K562 (cell line): ENCODE measurements around the gene PITPNM3. TPM values are rescaled to one million over a fixed set of nuclear protein-coding genes. Genes with fewer than 3 reads are reported as not detected.

Experiments
- ATAC-seq: fragments of 200-7000 bp; cut with Tn5 transposase; 3 replicates; pipeline ENCODE4 v1.9.1; 2020; ENCODE audit warnings: moderate library complexity
- BruUV-seq: library from RNA; stranded (reverse); fragments of 400-500 nt; replicated peaks from 2 replicates; lab custom pipeline; 2021; lab: Mats Ljungman, UMichigan
- CTCF ChIA-PET: fragments of 300-600 bp; formaldehyde crosslinking; extraction: SDS; loops from one replicate; lab custom pipeline; 2021; ENCODE audit warnings: low intra/inter-chr PET ratio; lab: Yijun Ruan, JAX
- POLR2A ChIA-PET: fragments of 300-600, 350-650 bp; sonication (Branson Sonifier 250); formaldehyde crosslinking; extraction: SDS; loops from one replicate; lab custom pipeline; 2021; ENCODE audit warnings: antibody characterized with exemption, inconsistent platforms; lab: Yijun Ruan, JAX
- DNase-seq, 4 experiments: peaks; one replicate each; pipeline versions ENCODE4 v3.0.0 to v3.0.0-alpha.2; 2011 to 2018; ENCODE audit warnings: low spot score in 3 of 4, mixed read lengths in 3 of 4; ENCODE audit errors: extremely low read depth in 1 of 4
- FAIRE-seq: peaks from 2 replicates; lab custom pipeline; 2011; peaks lifted over from hg19 to GRCh38; lab: Jason Lieb, UNC
- H2AFZ ChIP-seq: 2 replicates; pipeline ENCODE4 v1.6.0; 2011; ENCODE audit warnings: low read depth, low read length, control low read depth, inconsistent platforms
- H3K27ac ChIP-seq: fragments of 200-600 bp; 3 replicates; pipeline ENCODE4 v1.8.0; 2011; ENCODE audit warnings: low read depth, mild to moderate bottlenecking, control low read depth, inconsistent platforms, low read length, moderate library complexity, mixed read lengths; ENCODE audit errors: extremely low read depth
- H3K27me3 ChIP-seq, 2 experiments: fragments of 300-600 bp in 1 of 2; 2 replicates in 1 of 2; 3 replicates in 1 of 2; pipeline versions ENCODE4 v1.6.0 to v1.8.0; 2011; ENCODE audit warnings: inconsistent platforms in 2 of 2, low read length in 2 of 2, mild to moderate bottlenecking in 1 of 2, mixed read lengths in 1 of 2, moderate library complexity in 1 of 2; ENCODE audit not compliant: control insufficient read depth in 2 of 2, insufficient read depth in 2 of 2
- H3K36me3 ChIP-seq: fragments of 300-600 bp; 3 replicates; pipeline ENCODE4 v1.8.0; 2011; ENCODE audit warnings: mild to moderate bottlenecking, low read length, inconsistent platforms; ENCODE audit not compliant: control insufficient read depth, insufficient read depth
- H3K4me1 ChIP-seq, 2 experiments: fragments of 200-600 bp in 1 of 2; replicated peaks in 1 of 2; 2 replicates in 1 of 2; 3 replicates in 1 of 2; pipeline versions ENCODE4 v1.5.1 to v1.8.0; 2011; ENCODE audit warnings: inconsistent platforms in 2 of 2, low read length in 2 of 2, mild to moderate bottlenecking in 1 of 2, mixed read lengths in 1 of 2, moderate library complexity in 1 of 2; ENCODE audit not compliant: control insufficient read depth in 2 of 2, insufficient read depth in 2 of 2
- H3K4me2 ChIP-seq: 2 replicates; pipeline ENCODE4 v1.6.1; 2011; ENCODE audit warnings: low read length, control low read depth, inconsistent platforms, mixed read lengths; ENCODE audit not compliant: insufficient read depth
- H3K4me3 ChIP-seq: fragments of 200-600 bp; sonication (generic), shearing (Covaris generic); 2 replicates; pipeline ENCODE4 v1.5.1; 2016; ENCODE audit warnings: control low read depth, inconsistent platforms
- H3K79me2 ChIP-seq: fragments of 200-600 bp; 3 replicates; pipeline ENCODE4 v1.8.0; 2011; ENCODE audit warnings: low read length, inconsistent platforms; ENCODE audit not compliant: control insufficient read depth, insufficient read depth
- H3K9ac ChIP-seq, 2 experiments: 2 replicates each; pipeline versions ENCODE4 v1.6.0 to v1.6.1; 2011; ENCODE audit warnings: low read depth in 2 of 2, low read length in 2 of 2, control low read depth in 1 of 2, inconsistent platforms in 1 of 2, mild to moderate bottlenecking in 1 of 2, mixed read lengths in 1 of 2; ENCODE audit not compliant: insufficient read depth in 1 of 2
- H3K9me1 ChIP-seq: one replicate; pipeline ENCODE4 v1.6.0; 2011; ENCODE audit warnings: inconsistent platforms, mild to moderate bottlenecking, low read length, moderate library complexity; ENCODE audit not compliant: control insufficient read depth, insufficient read depth
- H3K9me3 ChIP-seq: replicated peaks from 2 replicates; pipeline ENCODE4 v1.5.1; 2011; ENCODE audit warnings: low read depth, low read length, inconsistent platforms; ENCODE audit not compliant: control insufficient read depth, insufficient read depth
- H4K20me1 ChIP-seq: replicated peaks from 2 replicates; pipeline ENCODE4 v1.6.1; 2011; ENCODE audit warnings: low read length, inconsistent platforms, mixed read lengths; ENCODE audit not compliant: control insufficient read depth, insufficient read depth
- ARID2 ChIP-seq: fragments of 450-650 bp; IDR thresholded peaks from 2 replicates; pipeline ENCODE4 v1.6.1; 2017; ENCODE audit warnings: antibody characterized with exemption, mild to moderate bottlenecking
- GATA2 ChIP-seq: sonication (generic); formaldehyde crosslinking; IDR thresholded peaks from 2 replicates; pipeline ENCODE4 v1.4.0; 2020; ENCODE audit warnings: mild to moderate bottlenecking, missing genetic modification reagents
- ILF3 ChIP-seq: fragments of 450-650 bp; IDR thresholded peaks from 2 replicates; pipeline ENCODE4 v1.6.1; 2018; ENCODE audit warnings: antibody characterized with exemption, mild to moderate bottlenecking, moderate library complexity, borderline replicate concordance
- RNF219 ChIP-seq: fragments of 250-450 bp; sonication (Bioruptor Pico); IDR thresholded peaks from 2 replicates; pipeline ENCODE4 v1.5.0; 2022; ENCODE audit warnings: mild to moderate bottlenecking
- USF2 ChIP-seq: sonication (generic); formaldehyde crosslinking; IDR thresholded peaks from 2 replicates; pipeline ENCODE4 v1.5.0; 2020; ENCODE audit warnings: missing genetic modification reagents
- ZBTB8A ChIP-seq: fragments of 450-650 bp; IDR thresholded peaks from 2 replicates; pipeline ENCODE4 v1.6.1; 2018; ENCODE audit warnings: mild to moderate bottlenecking, moderate library complexity; ENCODE audit not compliant: partially characterized antibody
- ZNF263 ChIP-seq: sonication (generic); formaldehyde crosslinking; IDR thresholded peaks from 2 replicates; pipeline ENCODE4 v1.8.0; 2022; ENCODE audit warnings: mild to moderate bottlenecking, missing genetic modification reagents, borderline replicate concordance
- ZNF589 ChIP-seq: fragments of 200-800 bp; sonication (Bioruptor generic); IDR thresholded peaks from 2 replicates; pipeline ENCODE4 v1.6.1; 2016; ENCODE audit warnings: low read depth, missing genetic modification characterization, missing compliant biosample characterization
- WGBS: fragments of 100-300 bp; shearing (Covaris generic); methylation state at CpG from one replicate; pipeline ENCODE4 v1.1.6; 2016; ENCODE audit warnings: low coverage, mixed read lengths; ENCODE audit not compliant: insufficient coverage; ENCODE audit errors: missing lambda C conversion rate; 5-methylcytosine and 5-hydroxymethylcytosine counted together
- in situ Hi-C: fragments of 300-500 bp; cut with MboI; formaldehyde crosslinking; loops from 4 replicates; pipeline ENCODE4 v1.15.0; 2018; ENCODE audit warnings: inconsistent platforms, mixed read lengths
- intact Hi-C: fragments of 100-400 bp; cut with micrococcal nuclease; formaldehyde crosslinking; loops from 2 replicates; pipeline ENCODE4 v1.14.2; 2022
- polyA plus RNA-seq, 8 experiments: library from polyadenylated mRNA; depleted of rRNA in 4 of 8; stranded (reverse) in 5 of 8; unstranded in 3 of 8; fragments of >200 nt; fragmentation: Nextera tagmentation in 2 of 8; fragmentation: Illumina TruSeq in 1 of 8; extraction: Ambion mirVana in 2 of 8; extraction: Trizol in 1 of 8; gene quantifications; 2 replicates each; pipeline versions ENCODE4 v1.2.1 to v1.2.3, GENCODE V29; 2011 to 2014; ENCODE audit warnings: inconsistent platforms in 1 of 8, missing spikeins in 1 of 8
- total RNA-seq, 7 experiments: library from RNA; depleted of rRNA in 6 of 7; stranded (reverse); fragments of >200 nt in 6 of 7; fragmentation: Illumina TruSeq in 2 of 7; extraction: Trizol in 2 of 7; gene quantifications; 2 replicates each; pipeline versions ENCODE4 v1.2.1 to v1.2.3, GENCODE V29; 2011 to 2021; ENCODE audit warnings: low replicate concordance in 1 of 7

The PITPNM3 gene
- total and polyA plus RNA-seq, 9 of the 15 experiments (the other 6 are each of a cell fraction or from before 2014, with no cell fraction given), result 0.14 to 0.38 (median 0.22) TPM; not detected in 2

- CTCF ChIA-PET, result no interaction called here
- BruUV-seq, result no TSS peak
- intact Hi-C loops, result no loop called here
Observed at GRCh38 chr17:6497496-6498221, 58.7 kb downstream of the PITPNM3 start.

More at GRCh38 chr17:6497496-6498221, 58.7 kb downstream of the PITPNM3 start:
- Histone ChIP-seq H4K20me1 (no peaks in the 10 kb centered on the region), H3K4me3 (no peak overlapping the region), H3K27ac (no peak overlapping the region), H3K4me1 (no peaks in the 10 kb centered on the region), H3K9ac (no peak overlapping the region), H3K36me3 (no peaks in the 10 kb centered on the region), H3K9me1 (no peaks in the 10 kb centered on the region), H3K9me3 (no peaks in the 10 kb centered on the region)
- WGBS, result 2% methylated on average over 13 of the region's 17 CpGs
- no peak for FAIRE-seq
- POLR2A ChIA-PET, result interaction anchor here (1.0 kb wide), 1 partner anchor 12 kb away, joined by 3 read pairs; no protein-coding TSS in a partner anchor
- in situ Hi-C loops, result no loop called here
- no peak for TF ChIP-seq GATA2
- no peak for TF ChIP-seq ILF3
- TF ChIP-seq ZBTB8A, result no peak
- no peak for TF ChIP-seq ZNF263 (CRISPR knock-in tag)
- no peak for TF ChIP-seq USF2 (CRISPR knock-in tag)
- TF ChIP-seq RNF219, result no peak
- no peak for TF ChIP-seq ZNF589 (CRISPR knock-in tag)
- TF ChIP-seq ARID2, result no peak
- TF ChIP-seq, all 486 proteins: peak for 0
- DNase-seq (no peak), ATAC-seq (no peak)
- H3K27me3 ChIP-seq, result peaks cover 0 to 28% of the 10 kb centered on the region in 2 experiments; a peak in 4 of 5 replicates
- H3K4me2 ChIP-seq, result no peak overlapping the region
- H2AFZ ChIP-seq, result no peak overlapping the region
- H3K79me2 ChIP-seq, result no peaks in the 10 kb centered on the region
